GM23248 (cell line): Measurements from ENCODE around the gene CAMKMT. TPM values are rescaled to one million over a fixed set of nuclear protein-coding genes. Genes with fewer than 3 reads are reported as not detected.

Experiments used
- DNase-seq: peaks from one replicate; pipeline ENCODE4 v3.0.0-alpha.2; 2015
- H2AFZ ChIP-seq: fragments of 200-600 bp; sonication (generic); 2 replicates; pipeline ENCODE4 v1.6.1; 2016; ENCODE audit warnings: antibody characterized with exemption
- H3F3A ChIP-seq: fragments of 200-600 bp; sonication (generic); 2 replicates; pipeline ENCODE4 v1.6.1; 2016; ENCODE audit warnings: mild to moderate bottlenecking, antibody characterized with exemption, mixed run types; ENCODE audit not compliant: insufficient read depth
- H3K27ac ChIP-seq: fragments of 200-600 bp; sonication (generic); 2 replicates; pipeline ENCODE4 v1.5.1; 2016; ENCODE audit warnings: mild to moderate bottlenecking
- H3K27me3 ChIP-seq: fragments of 200-600 bp; sonication (generic); replicated peaks from 2 replicates; pipeline ENCODE4 v1.6.1; 2016; ENCODE audit warnings: mild to moderate bottlenecking; ENCODE audit not compliant: insufficient read depth
- H3K36me3 ChIP-seq: fragments of 200-600 bp; sonication (generic); 2 replicates; pipeline ENCODE4 v1.6.1; 2016; ENCODE audit warnings: low read depth, mild to moderate bottlenecking
- H3K4me1 ChIP-seq: fragments of 200-600 bp; sonication (generic); 2 replicates; pipeline ENCODE4 v1.6.1; 2016; ENCODE audit warnings: mild to moderate bottlenecking; ENCODE audit not compliant: insufficient read depth
- H3K4me2 ChIP-seq: fragments of 200-600 bp; sonication (generic); one replicate; pipeline ENCODE4 v1.6.1; 2016; ENCODE audit warnings: mild to moderate bottlenecking; ENCODE audit not compliant: unreplicated experiment
- H3K4me3 ChIP-seq: fragments of 200-600 bp; sonication (generic); 2 replicates; pipeline ENCODE4 v1.5.1; 2016; ENCODE audit warnings: mild to moderate bottlenecking
- H3K79me2 ChIP-seq: fragments of 200-600 bp; sonication (generic); 2 replicates; pipeline ENCODE4 v1.6.1; 2016; ENCODE audit warnings: mild to moderate bottlenecking; ENCODE audit not compliant: insufficient read depth
- H3K9ac ChIP-seq: fragments of 200-600 bp; sonication (generic); 2 replicates; pipeline ENCODE4 v1.6.1; 2016; ENCODE audit warnings: mild to moderate bottlenecking
- H3K9me2 ChIP-seq: fragments of 200-600 bp; sonication (generic); 2 replicates; pipeline ENCODE4 v1.6.1; 2016; ENCODE audit warnings: mixed run types, mild to moderate bottlenecking, moderate library complexity; ENCODE audit not compliant: insufficient read depth
- H3K9me3 ChIP-seq: fragments of 200-600 bp; sonication (generic); one replicate; pipeline ENCODE4 v1.6.1; 2017; ENCODE audit warnings: low read depth
- H4K20me1 ChIP-seq: fragments of 200-600 bp; sonication (generic); 2 replicates; pipeline ENCODE4 v1.6.0; 2016; ENCODE audit not compliant: insufficient read depth
- EZH2 ChIP-seq: fragments of 200-600 bp; sonication (generic); IDR thresholded peaks from 2 replicates; pipeline ENCODE4 v1.6.1; 2018; ENCODE audit warnings: antibody characterized with exemption, mild to moderate bottlenecking; ENCODE audit not compliant: insufficient read depth, poor library complexity, severe bottlenecking
- EZH2phosphoT487 ChIP-seq: fragments of 200-600 bp; sonication (generic); IDR thresholded peaks from 2 replicates; pipeline ENCODE4 v1.6.1; 2018; ENCODE audit warnings: antibody characterized with exemption, moderate library complexity, mild to moderate bottlenecking, low read depth; ENCODE audit not compliant: insufficient read depth
- WGBS, 2 experiments: methylation state at CpG; one replicate each; pipeline ENCODE4 v1.1.6; 2015 to 2017; ENCODE audit warnings: low lambda C conversion rate in 2 of 2, low coverage in 1 of 2; ENCODE audit errors: missing lambda C conversion rate in 2 of 2; 5-methylcytosine and 5-hydroxymethylcytosine counted together
- in situ Hi-C: fragments of 300-500 bp; cut with MboI; formaldehyde crosslinking; loops from 2 replicates; pipeline ENCODE4 v1.15.0; 2020
- polyA plus RNA-seq: library from polyadenylated mRNA; unstranded; fragments of >200 nt; fragmentation: Nextera tagmentation; extraction: Ambion mirVana; gene quantifications from 2 replicates; pipeline ENCODE4 v1.2.1, GENCODE V29; 2016
- total RNA-seq: library from RNA; depleted of rRNA; stranded (reverse); fragments of >200 nt; shearing (Covaris generic); gene quantifications from 2 replicates; pipeline ENCODE4 v1.2.3, GENCODE V29; 2014

CAMKMT gene
- total and polyA plus RNA-seq, 2 experiments from 2014 or later: 3.1 to 6.9 TPM

DNA sequence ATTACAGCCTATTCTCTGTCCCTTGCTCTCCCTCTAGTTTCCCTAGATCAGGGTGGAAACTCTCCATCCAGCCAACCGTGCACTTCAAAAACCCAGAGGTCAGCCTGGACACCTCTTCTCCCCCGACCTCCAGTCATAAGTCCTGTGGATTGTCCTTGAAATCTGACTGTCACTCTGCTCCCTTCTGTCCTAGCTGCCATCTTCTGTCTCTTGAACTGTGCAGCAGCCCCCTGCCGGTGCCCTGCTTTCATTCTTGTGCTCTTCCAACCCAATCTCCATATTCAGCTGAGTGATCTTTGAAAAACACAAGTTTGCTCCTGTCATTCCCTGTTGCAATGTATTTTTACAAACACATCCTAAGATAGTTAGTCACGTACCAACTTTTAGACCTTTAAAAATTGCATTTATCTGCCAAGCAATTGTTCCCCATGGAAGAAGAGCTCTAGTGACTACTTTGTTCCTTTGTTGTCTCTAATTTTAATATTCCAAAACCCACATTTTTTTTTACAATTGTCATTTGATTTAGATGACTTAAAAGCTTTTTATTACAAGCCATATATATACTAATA is 254.3 kb downstream of the CAMKMT start:
- Histone ChIP-seq H3K4me3 (no peak overlapping the region), H2AFZ (no peak overlapping the region), H4K20me1 (no peaks in the 10 kb centered on the region), H3K4me1 (no peaks in the 10 kb centered on the region), H3K9me3 (no peaks in the 10 kb centered on the region), H3K27me3 (no peaks in the 10 kb centered on the region), H3K79me2 (no peaks in the 10 kb centered on the region), H3K9ac (no peak overlapping the region), H3K27ac (no peak overlapping the region), H3K9me2 (no peaks in the 10 kb centered on the region), H3F3A (no peaks in the 10 kb centered on the region), H3K36me3 (no peaks in the 10 kb centered on the region), H3K4me2 (no peak overlapping the region)
- peak; percentile 22 for DNase-seq
- WGBS, 2 experiments: 59 to 70% methylated on average over 4 of the region's 4 CpGs
- in situ Hi-C loops: no loop called here
- TF ChIP-seq EZH2phosphoT487: no peak
- no peak for TF ChIP-seq EZH2

DNA sequence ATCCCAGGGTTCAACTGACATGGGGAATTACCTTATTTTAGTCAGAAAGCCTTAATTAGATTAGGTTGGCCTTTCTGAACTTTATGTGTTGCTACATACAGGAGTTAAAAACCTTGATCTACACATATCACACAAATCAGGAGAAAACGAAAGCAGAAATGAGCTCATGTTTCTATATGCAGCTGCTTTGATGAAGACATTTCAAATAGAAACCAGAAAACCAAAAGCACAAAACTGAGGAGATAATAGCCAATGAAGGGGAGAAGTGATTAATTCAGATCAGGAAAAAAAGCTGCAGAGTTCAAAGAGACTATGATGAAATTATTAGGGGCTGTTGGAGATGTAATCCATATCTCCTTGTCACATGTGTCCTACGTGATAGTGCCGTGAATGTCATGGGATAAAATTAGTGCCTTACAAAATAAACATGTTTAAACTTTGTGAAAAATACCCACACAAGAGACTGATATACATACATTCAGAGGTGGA is 255.0 kb downstream of the CAMKMT start:
- WGBS, 2 experiments: 68 to 74% methylated on average over 3 of the region's 3 CpGs
- Histone ChIP-seq H3K9ac (no peak overlapping the region), H3K9me3 (no peaks in the 10 kb centered on the region), H3K4me1 (no peaks in the 10 kb centered on the region), H3K4me2 (no peak overlapping the region), H3F3A (no peaks in the 10 kb centered on the region), H3K4me3 (no peak overlapping the region), H3K27me3 (no peaks in the 10 kb centered on the region), H2AFZ (no peak overlapping the region), H3K79me2 (no peaks in the 10 kb centered on the region), H3K27ac (no peak overlapping the region), H4K20me1 (no peaks in the 10 kb centered on the region), H3K9me2 (no peaks in the 10 kb centered on the region), H3K36me3 (no peaks in the 10 kb centered on the region)
- TF ChIP-seq EZH2 (no peak), EZH2phosphoT487 (no peak)
- no peak for DNase-seq
- in situ Hi-C loops: no loop called here

DNA sequence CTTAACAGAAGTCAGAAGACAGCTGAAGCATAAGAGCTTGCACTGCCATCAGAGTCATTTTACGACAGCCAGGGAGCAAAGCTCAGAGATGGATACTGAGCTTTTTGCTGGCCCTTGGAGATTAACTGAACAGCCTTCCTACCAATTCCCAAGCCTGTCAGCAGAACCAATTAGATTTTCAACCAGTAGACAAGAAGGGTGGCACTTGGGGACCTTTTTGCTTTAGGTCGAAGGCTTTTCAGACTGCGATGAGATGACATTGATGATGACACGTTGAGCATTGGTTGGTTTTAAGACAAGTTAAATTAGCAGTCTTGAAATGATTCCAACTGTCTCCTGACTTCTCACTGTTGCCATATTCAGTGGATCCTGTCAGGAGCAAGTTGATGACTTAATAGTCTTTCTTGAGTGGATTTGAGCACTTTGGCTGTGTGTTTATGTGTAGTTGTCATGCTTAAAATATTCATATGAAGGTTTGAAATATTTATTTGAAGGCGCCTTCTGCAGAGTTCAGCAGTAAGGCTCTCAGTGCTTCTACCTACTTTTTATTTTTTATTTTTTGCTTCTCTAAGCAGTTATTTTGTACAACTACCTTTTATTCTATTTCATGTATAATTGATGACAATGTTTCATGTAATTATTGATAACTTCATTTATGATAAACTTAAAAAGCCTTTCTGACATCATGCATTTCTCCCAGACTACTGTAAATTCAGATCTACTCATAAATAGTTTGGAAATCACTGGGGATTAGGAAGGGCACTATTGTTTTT is 256.7 kb downstream of the CAMKMT start:
- Histone ChIP-seq H3K4me2 (no peak overlapping the region), H3K4me3 (no peak overlapping the region), H2AFZ (no peak overlapping the region), H3K36me3 (no peaks in the 10 kb centered on the region), H3K4me1 (no peaks in the 10 kb centered on the region), H4K20me1 (no peaks in the 10 kb centered on the region), H3K9me2 (no peaks in the 10 kb centered on the region), H3F3A (no peaks in the 10 kb centered on the region), H3K9me3 (no peaks in the 10 kb centered on the region), H3K27me3 (no peaks in the 10 kb centered on the region), H3K27ac (no peak overlapping the region), H3K9ac (no peak overlapping the region), H3K79me2 (no peaks in the 10 kb centered on the region)
- 71 to 82% methylated on average over 5 of the region's 5 CpGs for WGBS, 2 experiments
- in situ Hi-C loops: no loop called here
- DNase-seq: no peak
- TF ChIP-seq EZH2 (no peak), EZH2phosphoT487 (no peak)

DNA sequence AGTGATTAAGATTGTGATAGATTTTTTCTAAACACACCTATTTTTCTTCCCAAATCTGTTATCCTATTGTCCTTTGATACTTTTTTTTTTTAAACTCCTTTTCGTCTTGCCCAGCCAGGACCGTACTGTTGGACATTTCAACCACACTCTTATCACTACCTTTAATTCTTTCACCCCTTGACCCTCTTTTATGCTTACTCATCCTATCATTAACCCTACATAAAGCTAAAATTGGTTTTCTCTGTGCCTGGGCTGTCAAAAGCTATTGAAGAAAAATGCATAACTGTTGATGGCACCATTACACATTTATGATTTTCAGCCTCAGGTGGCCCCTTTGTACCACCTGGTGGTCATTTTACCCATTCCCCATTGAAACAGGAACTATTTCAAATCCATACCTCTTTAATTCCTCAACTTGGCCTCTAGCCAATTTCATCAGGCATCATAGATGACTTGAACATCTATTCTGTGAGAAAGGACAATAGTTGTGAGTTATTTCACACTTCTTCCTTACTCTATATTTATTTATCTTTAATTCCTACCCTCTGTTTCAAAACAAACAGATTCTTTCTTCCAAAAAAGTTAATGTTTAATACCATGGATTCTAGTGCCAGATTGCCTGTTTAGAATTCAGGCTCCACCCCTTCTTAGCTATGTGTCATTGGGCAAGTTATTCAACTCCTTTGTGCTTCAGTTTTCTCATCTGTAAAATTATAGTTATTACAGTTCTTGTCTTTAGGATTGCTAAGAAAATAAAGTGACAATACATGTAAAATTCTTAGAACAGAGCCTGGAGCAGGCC is 258.6 kb downstream of the CAMKMT start:
- TF ChIP-seq EZH2: no peak
- TF ChIP-seq EZH2phosphoT487: no peak
- 99 to 100% methylated on average over 2 of the region's 2 CpGs for WGBS, 2 experiments

More for the DNA sequence above, 258.6 kb downstream of the CAMKMT start:
- Histone ChIP-seq H3K36me3 (no peaks in the 10 kb centered on the region), H3K4me1 (no peaks in the 10 kb centered on the region), H4K20me1 (no peaks in the 10 kb centered on the region), H3K79me2 (no peaks in the 10 kb centered on the region), H3K4me2 (no peak overlapping the region), H3K27me3 (no peaks in the 10 kb centered on the region), H3K9ac (no peak overlapping the region), H3K9me2 (no peaks in the 10 kb centered on the region), H3F3A (no peaks in the 10 kb centered on the region), H3K9me3 (no peaks in the 10 kb centered on the region), H2AFZ (no peak overlapping the region), H3K4me3 (no peak overlapping the region), H3K27ac (no peak overlapping the region)
- DNase-seq: peak; percentile 20
- in situ Hi-C loops: no loop called here
